Lung (tissue), 12 donors: ENCODE results near the gene ANK3. TPM values are rescaled to one million over a fixed set of nuclear protein-coding genes. Genes with fewer than 3 reads are reported as not detected.

Experiments used
- ATAC-seq: fragments of 200-7000 bp; cut with Tn5 transposase; one replicate; pipeline ENCODE4 v1.9.1; 2020; ENCODE audit warnings: moderate number of reproducible peaks; ENCODE audit not compliant: insufficient read depth, low FRiP score
- DNase-seq, 3 donors: peaks; one replicate each; pipeline ENCODE4 v3.0.0-alpha.2; 2013 to 2017
- H3K27ac ChIP-seq, 2 donors: one replicate each; pipeline ENCODE4 v1.5.1; 2013; ENCODE audit warnings: mild to moderate bottlenecking in 2 of 2, moderate library complexity in 2 of 2, control low read depth in 1 of 2, inconsistent platforms in 1 of 2, low read depth in 1 of 2, low read length in 1 of 2
- H3K27me3 ChIP-seq, 3 donors: one replicate each; pipeline ENCODE4 v1.5.1; 2013; ENCODE audit warnings: low read length in 2 of 3; ENCODE audit not compliant: control insufficient read depth in 3 of 3, insufficient read depth in 3 of 3
- H3K36me3 ChIP-seq, 4 donors: one replicate each; pipeline ENCODE4 v1.5.1; 2013; ENCODE audit warnings: low read length in 4 of 4, mild to moderate bottlenecking in 1 of 4, moderate library complexity in 1 of 4; ENCODE audit not compliant: control insufficient read depth in 4 of 4, insufficient read depth in 4 of 4
- H3K4me1 ChIP-seq, 5 donors: one replicate each; pipeline ENCODE4 v1.5.1; 2013; ENCODE audit warnings: low read length in 5 of 5, mild to moderate bottlenecking in 2 of 5, moderate library complexity in 1 of 5; ENCODE audit not compliant: control insufficient read depth in 5 of 5, insufficient read depth in 5 of 5
- H3K4me3 ChIP-seq: one replicate; pipeline ENCODE4 v1.5.1; 2013; ENCODE audit warnings: mild to moderate bottlenecking, control low read depth, moderate library complexity
- H3K9ac ChIP-seq, 2 donors: one replicate each; pipeline ENCODE4 v1.5.1; 2013; ENCODE audit warnings: low read length in 2 of 2, control low read depth in 1 of 2; ENCODE audit not compliant: insufficient read depth in 1 of 2
- H3K9me3 ChIP-seq, 4 donors: one replicate each; pipeline ENCODE4 v1.5.1; 2013; ENCODE audit warnings: low read length in 3 of 4, mild to moderate bottlenecking in 1 of 4, moderate library complexity in 1 of 4; ENCODE audit not compliant: control insufficient read depth in 4 of 4, insufficient read depth in 3 of 4
- CTCF ChIP-seq: IDR thresholded peaks from 2 replicates; pipeline ENCODE4 v1.5.1; 2012; ENCODE audit warnings: mild to moderate bottlenecking; ENCODE audit errors: control extremely low read depth, extremely low read depth
- WGBS, 2 donors: extraction: QIAGEN DNeasy Blood & Tissue Kit; methylation state at CpG; one replicate each; pipeline ENCODE4 v1.1.7; 2013; 5-methylcytosine and 5-hydroxymethylcytosine counted together
- polyA plus RNA-seq, 2 donors: library from polyadenylated mRNA; stranded (reverse); fragments of 200-250 nt; gene quantifications; one replicate each; pipeline ENCODE4 v1.2.1, GENCODE V29; 2013
- total RNA-seq, 2 donors: library from RNA; depleted of rRNA in 1 of 2; stranded (reverse); fragments of >200 nt in 1 of 2; gene quantifications; one replicate each; pipeline ENCODE4 v1.2.1, GENCODE V29; 2014 to 2021
- donor health status: control.
- donor health status: control.
- donor health status: Bipolar disorder and iron deficiency.
- donor health status: healthy.
- donor health status: DM: yes; HTN: yes; CAD: no.

Gene ANK3
- total and polyA plus RNA-seq, 4 donors, result 10.4 to 96.0 (median 46.4) TPM

- no peak for TF ChIP-seq CTCF
- H3K9ac ChIP-seq, result no peak overlapping the region
- no peak overlapping the region for H3K27ac ChIP-seq
- ATAC-seq, result no peak
- no peaks in the 10 kb centered on the region for H3K9me3 ChIP-seq
- no peaks in the 10 kb centered on the region for H3K27me3 ChIP-seq
- H3K36me3 ChIP-seq, result peaks cover 0 to 7% (median 2%) of the 10 kb centered on the region in 4 donors
- DNase-seq, result no peak
- no peak overlapping the region for H3K4me3 ChIP-seq
- H3K4me1 ChIP-seq, result no peaks in the 10 kb centered on the region
- 92 to 98% methylated on average over 2 of the region's 2 CpGs for WGBS, 2 donors
These were observed 220.6 kb downstream of the ANK3 start for GRCh38 chr10:60169111-60169510.

- no peak overlapping the region for H3K4me3 ChIP-seq
- H3K27ac ChIP-seq, result no peak overlapping the region
- H3K36me3 ChIP-seq, result peaks cover 0 to 8% (median under 1%) of the 10 kb centered on the region in 4 donors
- DNase-seq (peak in 2 of 3 donors; percentile 31 to 53), ATAC-seq (no peak)
- no peaks in the 10 kb centered on the region for H3K27me3 ChIP-seq
- 76 to 90% methylated on average over 4 of the region's 4 CpGs for WGBS, 2 donors
- H3K4me1 ChIP-seq, result no peaks in the 10 kb centered on the region
- TF ChIP-seq CTCF, result no peak
- no peaks in the 10 kb centered on the region for H3K9me3 ChIP-seq
- no peak overlapping the region for H3K9ac ChIP-seq
These were observed 222.6 kb downstream of the ANK3 start for GRCh38 chr10:60167050-60167449.

DNA sequence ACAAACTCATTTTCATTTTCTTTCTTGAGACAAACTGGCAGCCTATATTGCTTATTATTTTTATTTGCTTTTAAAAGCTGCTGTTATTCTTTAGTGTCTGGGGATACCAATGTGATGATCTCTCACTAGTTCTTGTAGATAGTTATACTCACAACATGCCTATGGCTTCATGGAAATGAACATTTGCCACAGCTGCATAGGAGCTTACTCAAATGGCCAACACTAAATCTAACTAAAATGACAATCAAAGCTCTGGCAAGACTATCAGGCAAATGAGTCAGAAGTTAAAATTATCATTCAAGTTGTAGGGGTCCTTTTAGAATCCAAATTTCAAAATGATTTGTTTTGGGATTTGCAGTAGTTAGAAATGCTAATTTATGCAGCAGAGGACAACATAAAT lies 225.9 kb downstream of the ANK3 start:
- Histone ChIP-seq H3K36me3 (peaks cover 0 to 3% (median 0%) of the 10 kb centered on the region in 4 donors), H3K4me3 (no peak overlapping the region), H3K27me3 (no peaks in the 10 kb centered on the region), H3K9ac (no peak overlapping the region), H3K9me3 (no peaks in the 10 kb centered on the region), H3K4me1 (no peaks in the 10 kb centered on the region), H3K27ac (no peak overlapping the region)
- TF ChIP-seq CTCF, result no peak
- ATAC-seq, result no peak
- DNase-seq, result no peak

GRCh38 chr10:60162631-60163030 lies 227.0 kb downstream of the ANK3 start:
- Histone ChIP-seq H3K4me1 (no peaks in the 10 kb centered on the region), H3K27me3 (no peaks in the 10 kb centered on the region), H3K9ac (no peak overlapping the region), H3K9me3 (no peaks in the 10 kb centered on the region), H3K4me3 (no peak overlapping the region), H3K36me3 (peaks cover 0 to 3% (median 0%) of the 10 kb centered on the region in 4 donors), H3K27ac (no peak overlapping the region)
- DNase-seq (no peak), ATAC-seq (no peak)
- no peak for TF ChIP-seq CTCF
- WGBS, 2 donors, result 88 to 92% methylated on average over 1 of the region's 1 CpG
